DMS79 treated with DMSO at 0.1 percent for 48 hours (cell line): ENCODE measurements around the gene NPC1.
"Not testable (repeated sequence)": the region's sequence is repeated elsewhere in the genome, so short reads cannot be mapped to it uniquely, and the experiment has no call there.

Source experiments
- DNase-seq: peaks from one replicate; lab custom pipeline; 2025; lab: John Stamatoyannopoulos, UW

Gene NPC1

DNA sequence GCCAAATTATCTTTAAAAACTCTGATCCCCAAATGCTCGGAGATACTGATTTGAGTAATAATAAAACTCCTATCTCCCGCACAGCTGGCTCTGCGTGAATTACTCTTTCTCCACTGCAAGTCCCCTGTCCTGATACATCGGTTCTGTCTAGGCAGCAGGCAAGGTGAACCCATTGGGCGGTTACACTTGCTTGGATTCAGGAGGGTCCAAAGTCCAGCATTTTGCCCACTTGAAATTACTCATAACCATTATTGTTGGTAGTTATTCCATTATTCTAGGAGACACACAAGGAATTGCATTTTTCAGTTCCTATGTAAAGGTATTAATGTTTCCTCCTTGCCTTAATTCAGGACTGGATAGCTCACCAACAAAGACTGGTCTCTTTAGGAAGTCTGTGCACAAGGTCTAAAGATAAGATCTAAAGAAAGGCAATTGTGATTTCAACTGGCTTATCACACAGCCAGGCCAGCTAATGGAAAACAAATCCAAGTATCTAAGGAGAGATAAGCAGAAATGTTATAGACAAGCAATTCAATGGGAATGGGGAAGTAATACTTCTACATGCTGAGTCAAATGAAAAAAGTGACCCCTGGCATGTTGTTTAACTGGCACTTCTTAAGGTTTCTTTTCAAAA is 23.2 kb upstream of the NPC1 start:
- no peak for DNase-seq

DNA sequence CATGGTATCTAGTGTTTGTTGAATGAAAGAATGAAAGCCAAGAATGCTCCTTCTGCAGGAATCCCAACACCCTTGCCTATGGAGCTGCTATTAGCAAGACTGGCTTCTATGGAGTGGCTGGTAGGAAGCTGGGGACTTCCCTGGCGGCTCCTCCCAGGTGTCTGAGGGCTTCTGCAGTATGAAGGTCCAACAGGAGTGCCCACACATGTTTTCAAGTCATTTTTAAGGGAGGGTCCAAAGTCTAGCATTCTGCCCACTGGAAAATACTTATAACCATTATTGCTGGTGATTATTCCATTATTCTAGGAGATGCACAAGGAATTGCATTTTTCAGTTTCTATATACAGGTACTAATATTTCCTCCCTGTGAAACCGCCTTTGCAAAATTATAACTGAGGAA is 21.9 kb upstream of the NPC1 start:
- no peak for DNase-seq

DNA sequence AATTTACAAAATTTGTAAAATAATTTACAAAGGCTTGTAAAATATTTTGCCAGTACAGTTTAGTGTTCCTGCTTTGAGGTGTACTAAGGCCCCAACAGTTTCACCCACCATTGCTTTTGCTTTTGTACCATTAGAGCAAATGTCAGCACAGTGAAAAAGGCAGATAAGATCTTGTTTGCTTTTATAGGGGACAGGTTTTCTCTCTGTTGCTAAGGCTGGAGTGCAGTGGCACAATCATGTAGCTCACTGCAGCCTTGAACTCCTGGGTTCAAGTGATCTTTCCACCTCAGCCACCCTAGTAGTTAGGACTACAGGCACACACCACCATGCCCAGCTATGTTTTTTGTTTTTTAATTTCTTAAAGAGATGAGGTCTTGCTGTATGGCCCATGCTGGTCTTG is 19.6 kb upstream of the NPC1 start:
- DNase-seq: no peak

DNA sequence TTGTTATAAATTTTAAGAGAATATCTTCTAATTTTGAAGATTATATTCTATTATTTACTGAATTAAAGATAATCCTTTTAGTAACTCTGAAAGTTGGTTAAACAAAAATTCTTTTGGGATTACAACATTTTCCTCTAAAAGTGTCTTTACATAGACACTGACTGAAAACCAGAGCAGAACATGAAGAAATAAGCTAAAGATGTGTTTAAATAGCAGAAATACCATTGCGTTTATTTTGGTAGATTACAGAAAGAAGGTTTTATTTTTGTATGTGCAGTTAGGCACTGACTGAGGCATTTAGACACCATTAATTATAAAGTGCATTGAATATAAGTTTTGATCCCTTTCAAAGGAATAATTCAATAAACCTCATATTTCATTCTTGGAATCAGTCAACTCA is 13.5 kb upstream of the NPC1 start:
- no peak for DNase-seq

DNA sequence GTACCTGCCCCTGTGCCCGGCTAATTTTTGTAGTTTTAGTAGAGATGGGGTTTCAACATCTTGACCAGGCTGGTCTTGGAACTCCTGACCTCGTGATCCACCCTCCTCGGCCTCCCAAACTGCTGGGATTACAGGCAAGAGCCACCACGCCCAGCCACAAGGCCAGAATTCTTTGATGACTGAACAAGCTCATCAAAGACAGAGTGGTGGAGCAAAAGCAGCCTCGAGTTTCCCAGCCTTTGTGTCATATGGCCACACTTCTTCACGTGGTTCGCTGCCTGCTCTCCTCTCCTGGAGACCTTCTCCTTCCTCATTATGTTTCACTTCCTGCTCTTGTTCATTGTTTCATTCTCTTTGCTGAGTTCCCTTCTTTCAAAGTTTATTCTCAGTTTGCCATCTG is 9.9 kb upstream of the NPC1 start:
- DNase-seq: no peak

DNA sequence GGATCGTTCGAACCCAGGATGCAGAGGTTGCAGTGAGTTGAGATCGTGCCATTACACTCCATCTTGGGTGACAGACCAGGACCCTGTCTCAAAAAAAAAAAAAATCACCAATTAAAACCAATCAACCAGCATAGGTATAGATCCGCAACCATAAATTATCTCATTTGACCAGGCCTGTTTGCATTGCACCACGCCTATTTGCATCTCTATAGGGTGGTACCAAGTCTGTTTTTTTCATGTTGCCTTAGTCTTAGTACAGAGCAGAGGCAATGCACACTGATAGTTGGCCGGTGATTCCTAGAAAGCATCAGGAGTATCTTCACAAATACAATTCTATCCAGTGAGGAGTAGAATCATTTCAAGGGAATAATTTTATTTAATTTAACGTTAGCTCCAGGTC is 9.3 kb upstream of the NPC1 start:
- no peak for DNase-seq

DNA sequence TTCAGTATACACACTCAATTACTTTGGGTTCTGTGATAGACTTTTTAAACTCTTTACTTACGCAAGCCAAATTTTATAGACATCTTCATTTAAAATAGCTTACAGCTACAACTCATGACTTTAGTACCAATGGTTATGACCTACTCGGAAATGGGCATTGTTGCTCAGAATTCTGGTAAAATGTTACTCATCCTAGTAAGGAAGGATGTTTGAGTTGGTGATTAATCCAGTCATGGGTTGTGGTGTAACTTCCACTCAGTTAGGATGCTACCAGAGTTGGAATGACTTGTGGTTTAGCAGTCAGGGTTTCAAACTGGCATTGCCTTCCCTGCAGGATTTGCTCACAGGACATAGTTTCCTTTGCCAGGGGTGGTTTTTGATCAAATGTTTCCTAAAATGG is 7.4 kb upstream of the NPC1 start:
- no peak for DNase-seq

DNA sequence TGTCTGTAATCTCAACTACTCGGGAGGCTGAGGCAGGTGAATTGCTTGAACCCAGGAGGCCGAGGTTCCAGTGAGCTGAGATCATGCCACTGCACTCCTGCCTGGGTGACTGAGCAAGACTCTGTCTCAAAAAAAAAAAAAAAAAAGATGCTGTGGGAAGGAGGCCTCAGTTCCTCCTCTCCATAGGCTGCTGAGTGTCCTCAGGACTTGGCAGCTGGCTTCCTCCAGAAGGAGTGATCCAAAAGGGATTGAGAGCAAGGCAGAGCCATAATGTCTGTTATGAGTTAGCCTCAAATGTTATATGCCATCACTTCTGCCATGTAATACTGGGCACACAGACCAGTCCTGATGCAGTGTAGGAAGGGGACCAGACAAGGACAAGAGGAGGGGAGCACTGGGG is 6.6 kb upstream of the NPC1 start:
- no peak for DNase-seq

DNA sequence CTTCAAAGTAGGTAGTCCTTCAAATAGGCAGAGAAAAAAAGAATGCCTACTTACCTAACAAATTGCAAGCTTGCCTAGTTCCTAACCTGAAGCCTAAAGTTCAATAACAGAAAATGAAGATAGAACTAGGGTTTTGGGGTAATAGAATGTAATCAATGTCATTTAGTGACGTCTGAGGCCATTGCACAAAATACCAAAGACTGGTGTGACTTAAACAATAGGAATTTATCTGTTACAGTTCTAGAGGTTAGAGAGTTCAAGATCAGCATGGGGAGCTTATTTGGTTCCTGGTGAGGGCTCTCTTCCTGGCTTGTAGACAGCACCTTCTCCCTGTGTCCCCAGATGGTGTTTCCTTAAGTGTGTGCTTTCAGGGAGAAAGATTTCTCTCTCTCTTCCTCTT is 4.7 kb upstream of the NPC1 start:
- DNase-seq: no peak

DNA sequence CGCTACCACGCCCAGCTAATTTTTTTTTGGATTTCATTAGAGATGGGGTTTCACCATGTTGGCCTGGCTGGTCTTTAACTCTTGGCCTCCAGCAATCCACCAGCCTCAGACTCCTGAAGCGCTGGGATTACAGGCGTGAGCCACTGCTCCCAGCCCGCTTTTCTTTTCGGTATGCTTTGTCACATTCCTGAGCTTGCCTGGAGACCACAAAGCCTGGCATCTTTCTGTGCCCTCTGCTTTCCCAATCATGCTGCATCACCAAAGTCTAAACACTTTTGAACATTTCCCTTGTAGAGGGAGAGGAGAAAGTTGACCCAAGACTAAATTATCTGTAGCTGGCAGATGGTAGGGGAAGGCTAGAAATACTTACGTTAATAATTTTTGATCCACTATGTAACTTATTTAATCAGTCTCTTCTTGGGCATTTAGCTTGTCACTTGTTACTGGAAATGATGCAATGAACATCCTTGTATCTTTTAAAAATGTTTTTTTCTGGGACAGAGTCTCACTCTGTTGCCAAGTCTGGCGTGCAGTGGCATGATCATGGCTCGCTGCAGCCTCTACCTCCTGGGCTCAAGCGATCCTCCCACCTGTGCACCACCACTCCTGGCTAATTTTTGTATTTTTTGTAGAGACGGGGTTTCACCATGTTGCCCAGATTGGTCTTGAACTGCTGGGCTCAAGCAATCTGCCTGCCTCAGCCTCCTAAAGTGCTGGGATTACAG is 2.7 kb upstream of the NPC1 start:
- no peak for DNase-seq

DNA sequence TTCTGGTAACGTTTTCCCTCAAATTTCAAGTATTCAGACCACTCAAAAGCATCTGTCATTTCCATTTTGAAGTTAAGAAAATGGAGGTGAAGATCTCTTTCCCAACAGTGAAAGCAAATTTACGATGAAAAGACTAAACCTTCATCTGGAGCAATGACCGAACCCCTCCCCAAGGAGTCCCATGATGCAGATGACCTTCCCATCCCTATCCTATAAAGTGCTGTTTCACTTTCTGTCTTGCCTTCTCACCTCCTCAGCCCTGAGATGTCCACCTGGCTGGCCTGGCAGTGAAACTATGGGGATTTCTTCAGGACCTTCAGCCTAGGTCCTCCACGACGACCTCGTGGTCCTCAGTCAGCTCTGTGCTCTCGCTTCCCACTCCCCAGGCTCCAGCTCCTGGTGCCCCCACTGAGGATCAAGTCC is 925 bp upstream of the NPC1 start:
- no peak for DNase-seq

DNA sequence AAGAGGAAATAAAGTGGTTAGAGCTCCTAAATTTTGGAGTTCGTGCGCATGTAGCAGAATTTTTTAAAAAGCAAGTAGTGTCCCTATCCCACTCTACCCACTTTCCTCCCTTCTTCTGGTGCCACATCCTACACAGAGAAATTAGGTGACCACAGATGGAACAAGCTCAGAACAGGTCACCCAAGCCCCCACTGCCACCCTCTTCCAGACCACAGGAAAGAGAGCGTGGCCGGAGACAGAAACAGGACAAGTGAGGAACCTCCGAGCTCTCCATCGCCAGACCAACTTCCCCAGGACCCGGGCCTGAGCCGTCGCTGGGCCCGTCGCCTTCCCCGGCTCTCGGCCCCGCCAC is 433 bp downstream of the NPC1 start:
- no peak for DNase-seq

DNA sequence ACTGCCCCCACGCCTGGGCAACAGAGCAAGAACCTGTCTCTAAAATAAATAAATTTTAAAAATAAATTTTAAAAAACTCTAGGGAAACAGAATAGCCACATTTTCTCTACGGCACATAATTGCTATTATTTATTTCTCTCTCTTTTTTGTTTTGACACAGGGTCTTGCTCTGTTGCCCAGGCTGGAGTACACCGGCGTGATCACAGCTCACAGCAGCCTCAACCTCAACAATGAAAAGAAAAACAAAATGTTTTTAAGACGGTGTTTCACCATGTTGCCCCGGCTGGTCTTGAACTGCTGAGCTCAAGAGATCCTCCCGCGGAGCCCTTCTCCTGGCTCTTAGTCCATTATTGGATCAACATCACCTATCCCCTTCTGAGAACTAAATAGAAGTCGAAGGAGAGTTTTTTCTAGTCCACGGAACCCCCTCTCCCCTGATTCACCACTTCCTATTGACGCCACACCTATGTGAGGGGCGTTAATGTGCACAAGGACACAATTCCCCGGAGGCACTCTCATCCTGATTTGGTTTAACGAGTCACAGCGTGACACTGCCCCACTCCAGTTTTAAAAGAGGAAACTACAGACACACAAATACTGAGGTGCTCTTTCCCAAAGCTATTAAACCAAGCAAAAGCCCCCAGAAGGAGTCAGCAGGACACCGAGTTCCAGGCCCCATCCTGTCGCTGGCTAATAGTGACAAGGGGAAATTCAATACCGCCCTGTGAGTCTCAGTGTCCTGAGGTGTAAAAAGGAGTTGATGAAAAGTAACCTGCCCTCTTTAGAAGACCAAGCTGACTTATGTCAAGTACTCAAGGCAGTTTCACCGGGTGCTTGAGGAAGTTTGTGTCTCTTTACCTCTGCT is 1.1 kb downstream of the NPC1 start:
- peak; percentile 33 for DNase-seq

DNA sequence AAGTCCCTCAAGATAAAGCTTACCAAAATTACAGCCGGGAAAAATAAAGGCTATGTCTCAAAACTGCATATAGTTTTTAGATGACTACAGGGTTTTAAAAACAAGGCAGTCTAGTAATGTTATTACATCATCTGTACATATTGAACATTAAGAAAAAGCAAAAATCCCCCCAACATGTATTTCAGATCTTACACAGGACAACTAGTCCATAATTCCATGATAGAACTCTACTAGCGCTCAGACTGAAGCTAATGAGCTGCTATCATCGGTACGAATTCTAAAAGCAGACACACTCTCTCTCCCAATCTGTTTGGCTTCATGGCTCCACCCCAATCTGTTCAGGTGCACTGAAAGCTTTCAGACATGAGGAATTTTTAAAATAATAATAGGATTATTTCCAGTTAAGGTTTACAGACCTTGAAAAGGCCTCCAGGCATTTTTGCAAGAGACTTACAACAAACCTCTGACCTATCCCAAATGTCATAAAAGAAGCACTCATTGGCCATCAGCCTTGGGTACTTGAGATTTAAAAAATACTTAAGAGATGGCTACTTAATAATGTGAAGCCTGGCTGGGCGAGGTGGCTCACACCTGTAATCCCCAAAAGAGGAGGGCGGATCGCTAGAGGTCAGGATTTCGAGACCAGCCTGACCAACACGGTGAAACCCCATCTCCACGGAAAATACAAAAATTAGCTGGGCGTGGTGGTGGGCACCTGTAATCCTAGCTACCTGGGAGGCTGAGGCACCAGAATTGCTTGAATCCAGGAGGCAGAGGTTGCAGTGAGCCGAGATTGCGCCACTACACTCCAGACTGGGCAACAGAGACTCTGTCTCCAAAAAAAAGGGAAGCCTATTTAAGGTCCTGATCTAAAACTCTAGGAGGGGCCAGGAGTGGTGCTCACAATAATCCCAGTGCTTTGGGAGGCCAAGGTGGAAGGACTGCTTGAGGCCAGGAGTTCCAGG is 2.0 kb downstream of the NPC1 start:
- DNase-seq: no peak

DNA sequence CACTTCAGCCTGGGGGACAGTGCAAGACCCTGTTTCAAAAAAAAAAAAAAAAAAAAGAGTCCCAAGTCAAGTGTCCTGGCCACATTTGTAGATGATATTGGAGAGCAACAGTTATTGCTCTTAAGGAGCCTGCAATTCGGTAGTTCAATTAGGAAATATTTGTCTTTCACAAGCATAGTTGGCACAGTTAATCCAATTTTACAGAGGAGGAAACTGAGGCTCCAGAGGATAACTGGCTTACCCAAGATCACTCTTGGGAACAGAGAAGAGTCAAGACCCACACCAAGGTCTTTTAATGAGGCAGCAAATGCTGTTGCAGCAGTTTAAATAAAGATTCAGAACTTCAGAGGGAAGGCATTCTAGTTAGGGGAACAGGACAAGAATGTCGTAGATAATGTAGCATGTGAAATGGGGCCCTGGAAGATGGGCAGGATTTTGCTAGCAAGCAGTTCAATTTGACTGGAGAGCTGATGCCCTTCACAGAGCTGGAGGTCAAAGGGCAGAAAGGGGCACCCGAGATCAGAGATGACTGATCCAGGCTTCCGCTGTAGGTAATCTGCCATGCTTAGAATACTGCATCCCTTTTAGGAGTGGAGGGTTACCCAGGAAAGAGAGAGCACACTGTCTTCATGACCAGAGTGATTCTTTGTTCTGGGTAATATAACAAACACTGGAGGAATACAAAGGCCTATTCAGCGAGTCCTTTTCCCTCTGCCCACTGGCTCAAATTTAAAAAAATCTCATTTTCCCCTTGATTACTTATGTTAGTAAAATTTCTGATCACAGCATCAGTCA is 3.0 kb downstream of the NPC1 start:
- no peak for DNase-seq

DNA sequence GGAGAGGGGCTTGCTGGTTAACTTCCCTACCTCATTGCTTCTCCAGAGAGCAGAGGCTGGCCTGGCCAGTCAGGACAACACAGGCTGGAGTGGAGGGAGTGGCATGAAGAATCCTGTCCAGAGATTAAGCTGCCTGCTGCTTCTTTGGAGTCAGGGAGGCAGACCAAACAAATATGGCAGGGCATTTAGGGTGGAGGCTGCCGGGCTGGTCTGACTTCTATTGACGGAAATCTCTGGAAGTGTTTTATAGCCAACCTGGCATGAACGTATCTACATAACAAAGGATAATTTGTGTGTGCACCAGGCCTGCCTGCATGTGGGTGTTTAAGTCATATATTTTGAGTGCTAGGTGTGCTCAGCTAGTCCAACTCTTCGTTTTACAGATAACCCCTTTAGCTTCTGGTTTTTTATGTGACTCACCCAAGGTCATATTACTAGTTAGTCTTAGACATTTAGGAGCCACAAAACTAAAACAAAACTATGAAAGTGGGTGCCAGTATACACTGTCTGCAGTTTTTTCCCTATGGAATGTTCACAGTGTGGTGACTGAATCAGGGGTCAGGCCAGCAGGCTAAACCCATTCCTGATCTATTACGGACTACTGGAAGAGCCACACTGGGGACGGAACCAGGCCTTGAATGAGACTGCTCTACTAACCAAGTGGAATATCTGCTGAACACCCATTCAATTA is 5.5 kb downstream of the NPC1 start:
- DNase-seq: no peak

DNA sequence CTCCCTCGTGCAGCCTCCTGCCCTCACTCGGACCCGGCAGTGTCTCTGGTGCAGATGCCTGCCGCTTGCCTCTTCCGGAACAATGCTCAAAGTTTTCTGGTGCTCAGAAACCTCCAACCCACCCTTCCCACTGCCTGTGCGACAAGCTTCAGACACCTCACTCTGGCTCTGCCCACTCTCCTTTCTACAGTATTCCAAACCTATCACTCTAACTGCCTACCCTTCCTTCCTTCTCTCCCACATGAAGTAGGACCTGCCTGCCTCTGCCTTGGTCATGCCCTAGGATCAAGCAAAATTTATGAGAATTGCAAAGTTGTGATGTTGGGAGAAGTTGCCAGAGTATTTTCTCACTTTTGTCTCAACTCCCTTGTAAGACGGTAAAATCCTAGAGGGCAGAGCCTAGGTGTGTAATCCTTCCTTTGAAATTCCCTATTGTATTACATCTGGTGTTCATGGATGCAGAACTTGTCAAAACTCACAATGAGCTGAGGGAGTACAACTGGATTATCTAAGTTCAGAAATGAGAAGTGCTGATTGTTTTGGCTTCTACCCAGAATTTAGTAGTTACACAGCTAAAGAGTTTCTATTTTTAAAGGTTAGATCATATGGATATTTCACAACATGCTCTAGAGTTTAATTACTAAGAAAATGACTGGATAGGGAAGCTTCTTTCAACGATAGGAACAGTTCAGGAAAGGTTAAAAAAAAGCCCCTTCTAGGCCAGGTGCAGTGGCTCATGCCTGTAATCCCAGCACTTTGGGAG is 7.2 kb downstream of the NPC1 start:
- no peak for DNase-seq

DNA sequence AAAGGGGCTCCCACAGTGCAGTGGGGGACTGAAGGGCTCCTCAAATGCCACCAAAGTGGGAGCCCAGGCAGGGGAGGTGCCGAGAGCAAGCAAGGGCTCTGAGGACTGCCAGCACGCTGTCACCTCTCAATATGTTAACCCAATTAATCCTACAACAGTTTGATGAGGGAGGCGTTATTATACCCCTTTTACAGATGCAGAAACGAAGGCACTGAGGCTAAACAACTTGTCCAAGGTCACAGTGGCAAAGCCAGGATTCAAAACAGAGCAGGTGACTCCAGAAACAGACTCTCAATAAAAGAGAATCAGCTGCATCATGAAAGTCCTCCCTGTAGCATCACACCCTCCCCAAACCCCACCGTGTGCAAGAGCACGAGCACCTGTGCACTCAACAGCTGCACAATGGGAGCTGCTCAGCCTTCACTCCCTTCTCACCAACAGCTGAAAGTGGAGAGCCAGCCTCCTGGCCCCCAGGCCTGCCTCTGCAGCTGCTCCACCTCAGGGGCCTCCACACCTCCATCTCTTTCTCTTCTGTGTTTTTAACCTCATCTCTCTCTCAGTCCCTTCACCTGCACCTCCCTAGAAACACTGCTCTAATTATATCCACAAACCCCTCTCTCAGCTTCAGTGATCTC is 8.1 kb downstream of the NPC1 start:
- DNase-seq: no peak

DNA sequence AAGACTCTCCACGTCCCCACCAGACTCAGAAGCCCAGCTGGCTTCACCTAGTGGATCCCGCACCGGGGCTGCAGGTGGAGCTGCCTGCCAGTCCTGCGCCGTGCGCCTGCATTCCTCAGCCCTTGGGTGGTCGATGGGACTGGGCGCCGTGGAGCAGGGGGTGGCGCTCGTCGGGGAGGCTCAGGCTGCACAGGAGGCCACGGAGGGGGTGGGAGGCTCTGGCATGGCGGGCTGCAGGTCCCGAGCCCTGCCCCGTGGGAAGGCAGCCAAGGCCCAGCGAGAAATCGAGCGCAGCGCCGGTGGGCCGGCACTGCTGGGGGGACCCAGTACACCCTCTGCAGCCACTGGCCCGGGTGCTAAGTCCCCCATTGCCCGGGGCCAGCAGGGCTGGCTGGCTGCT is 8.8 kb downstream of the NPC1 start:
- DNase-seq: not testable (repeated sequence)
